Neural cell (in vitro differentiated cells): ENCODE data around the gene KIT.

Source experiments
- CTCF ChIP-seq: fragments of 450-650 bp; IDR thresholded peaks from 2 replicates; pipeline ENCODE4 v1.5.1; 2014; ENCODE audit warnings: antibody characterized with exemption, mild to moderate bottlenecking, moderate library complexity; ENCODE audit not compliant: poor library complexity, severe bottlenecking
- EP300 ChIP-seq: fragments of 450-650 bp; conservative IDR thresholded peaks from 2 replicates; pipeline ENCODE4 v1.6.1; 2014; ENCODE audit warnings: antibody characterized with exemption, mild to moderate bottlenecking, moderate library complexity; ENCODE audit not compliant: poor library complexity, severe bottlenecking
- POLR2AphosphoS5 ChIP-seq: IDR thresholded peaks from 2 replicates; pipeline ENCODE4 v1.6.1; 2012
- RAD21 ChIP-seq: fragments of 450-650 bp; conservative IDR thresholded peaks from 2 replicates; pipeline ENCODE4 v1.6.1; 2014; ENCODE audit warnings: antibody characterized with exemption, mild to moderate bottlenecking, moderate library complexity
- SMC3 ChIP-seq: fragments of 450-650 bp; conservative IDR thresholded peaks from 2 replicates; pipeline ENCODE4 v1.6.1; 2014; ENCODE audit warnings: antibody characterized with exemption, mild to moderate bottlenecking, moderate library complexity; ENCODE audit not compliant: poor library complexity

- no peak for TF ChIP-seq CTCF
- no peak for TF ChIP-seq EP300
- no peak for TF ChIP-seq RAD21
- no peak for TF ChIP-seq POLR2AphosphoS5
- no peak for TF ChIP-seq SMC3
These were observed 85.1 kb downstream of the KIT start for GRCh38 chr4:54742636-54743399.
